Stromal cell of bone marrow (primary cell): ENCODE data around the gene RELCH.

ENCODE experiments used
- DNase-seq: peaks from one replicate; pipeline ENCODE4 v3.0.0-alpha.2; 2012; ENCODE audit warnings: low read depth

The RELCH gene

GRCh38 chr18:62341473-62341872 lies 154.4 kb downstream of the RELCH start:
- no peak for DNase-seq

GRCh38 chr18:62342884-62343283 lies 155.8 kb downstream of the RELCH start:
- no peak for DNase-seq

GRCh38 chr18:62343316-62343715 lies 156.3 kb downstream of the RELCH start:
- no peak for DNase-seq

- no peak for DNase-seq
Observed at GRCh38 chr18:62345909-62346308, 158.9 kb downstream of the RELCH start.

- DNase-seq: no peak
Observed at GRCh38 chr18:62346333-62347088, 159.5 kb downstream of the RELCH start.

- no peak for DNase-seq
Observed at GRCh38 chr18:62347089-62347506, 160.0 kb downstream of the RELCH start.

- DNase-seq: no peak
Observed at GRCh38 chr18:62348474-62348873, 161.4 kb downstream of the RELCH start.

- DNase-seq: no peak
Observed at GRCh38 chr18:62353170-62353569, 166.1 kb downstream of the RELCH start.

GRCh38 chr18:62354151-62354550 lies 167.1 kb downstream of the RELCH start:
- DNase-seq: no peak

- no peak for DNase-seq
Observed at GRCh38 chr18:62357079-62357719, 170.1 kb downstream of the RELCH start.
